Fibroblast of pulmonary artery (primary cell): ENCODE measurements around the gene MAST4.
A peak's percentile ranks its signal among the peaks of the same experiment; 100 is the strongest.

Experiments used
- DNase-seq: peaks from one replicate; pipeline ENCODE4 v3.0.0-alpha.2; 2010; ENCODE audit warnings: low read depth
- H3K4me3 ChIP-seq: replicated peaks from 2 replicates; pipeline ENCODE4 v1.5.1; 2011; ENCODE audit warnings: low read depth, mild to moderate bottlenecking, control low read depth, low read length, moderate library complexity
- CTCF ChIP-seq: IDR thresholded peaks from 2 replicates; pipeline ENCODE4 v1.5.1; 2011; ENCODE audit warnings: mild to moderate bottlenecking, control low read depth, low read length, inconsistent platforms; ENCODE audit errors: missing control alignments

MAST4 gene

GRCh38 chr5:66808663-66809062 lies 212.5 kb downstream of the MAST4 start:
- no peak for DNase-seq
- no peak overlapping the region for H3K4me3 ChIP-seq
- TF ChIP-seq CTCF = no peak

- no peak for DNase-seq
- no peak overlapping the region for H3K4me3 ChIP-seq
- no peak for TF ChIP-seq CTCF
Observed at GRCh38 chr5:66810151-66810550, 214.0 kb downstream of the MAST4 start.

GRCh38 chr5:66810848-66811261 lies 214.7 kb downstream of the MAST4 start:
- peak; percentile 6 for DNase-seq
- no peak for TF ChIP-seq CTCF
- H3K4me3 ChIP-seq = no peak overlapping the region

- no peak for TF ChIP-seq CTCF
- DNase-seq = no peak
- H3K4me3 ChIP-seq = no peak overlapping the region
Observed at GRCh38 chr5:66812291-66812690, 216.1 kb downstream of the MAST4 start.

- no peak overlapping the region for H3K4me3 ChIP-seq
- DNase-seq = no peak
- TF ChIP-seq CTCF = no peak
Observed at GRCh38 chr5:66813306-66813705, 217.1 kb downstream of the MAST4 start.

- peak; percentile 86 for TF ChIP-seq CTCF
- peak; percentile 76 for DNase-seq
- no peak overlapping the region for H3K4me3 ChIP-seq
Observed at GRCh38 chr5:66814146-66814991, 218.2 kb downstream of the MAST4 start.

GRCh38 chr5:66818304-66818934 lies 222.2 kb downstream of the MAST4 start:
- no peak for TF ChIP-seq CTCF
- no peak overlapping the region for H3K4me3 ChIP-seq
- no peak for DNase-seq
